Posterior vena cava (tissue), 2 donors: Measurements from ENCODE around the gene TEX261. TPM values are rescaled to one million over a fixed set of nuclear protein-coding genes. Genes with fewer than 3 reads are reported as not detected.

ENCODE experiments used
- DNase-seq: peaks from one replicate; pipeline ENCODE4 v3.0.0-alpha.2; 2020; ENCODE audit warnings: low spot score
- intact Hi-C, 2 donors: fragments of 100-400 bp; cut with DNase I; formaldehyde crosslinking; loops; one replicate each; pipeline versions ENCODE4 v1.14.1 to v1.14.2; 2022 to 2023
- total RNA-seq, 2 donors: library from RNA; stranded (reverse); fragmentation: NEBNext Ultra II Directional; extraction: Animal tissue kit (Norgen Biotek cat#: 25700); gene quantifications; one replicate each; pipeline ENCODE4 v1.2.1, GENCODE V29; 2021
- donor health status: DM: yes; HTN: yes; CAD: no.
- donor health status: DM: yes; HTN: yes; CAD: no.

The TEX261 gene
- total RNA-seq, 2 donors from 2014 or later, result 44.3 to 50.4 TPM

- intact Hi-C loops, result loop anchor here in 1 of 2 donors (2.0 kb wide), 1 partner anchor 42 kb away; no protein-coding TSS in a partner anchor
- DNase-seq, result no peak
These were observed 31.5 kb downstream of the TEX261 start for GRCh38 chr2:70962885-70963878.

GRCh38 chr2:70962211-70962884 is 32.3 kb downstream of the TEX261 start:
- DNase-seq, result no peak
- intact Hi-C loops, result loop anchor here in 1 of 2 donors (2.0 kb wide), 1 partner anchor 42 kb away; no protein-coding TSS in a partner anchor

- DNase-seq, result no peak
- intact Hi-C loops, result no loop called here
These were observed 33.1 kb downstream of the TEX261 start for GRCh38 chr2:70961648-70961994.

DNA sequence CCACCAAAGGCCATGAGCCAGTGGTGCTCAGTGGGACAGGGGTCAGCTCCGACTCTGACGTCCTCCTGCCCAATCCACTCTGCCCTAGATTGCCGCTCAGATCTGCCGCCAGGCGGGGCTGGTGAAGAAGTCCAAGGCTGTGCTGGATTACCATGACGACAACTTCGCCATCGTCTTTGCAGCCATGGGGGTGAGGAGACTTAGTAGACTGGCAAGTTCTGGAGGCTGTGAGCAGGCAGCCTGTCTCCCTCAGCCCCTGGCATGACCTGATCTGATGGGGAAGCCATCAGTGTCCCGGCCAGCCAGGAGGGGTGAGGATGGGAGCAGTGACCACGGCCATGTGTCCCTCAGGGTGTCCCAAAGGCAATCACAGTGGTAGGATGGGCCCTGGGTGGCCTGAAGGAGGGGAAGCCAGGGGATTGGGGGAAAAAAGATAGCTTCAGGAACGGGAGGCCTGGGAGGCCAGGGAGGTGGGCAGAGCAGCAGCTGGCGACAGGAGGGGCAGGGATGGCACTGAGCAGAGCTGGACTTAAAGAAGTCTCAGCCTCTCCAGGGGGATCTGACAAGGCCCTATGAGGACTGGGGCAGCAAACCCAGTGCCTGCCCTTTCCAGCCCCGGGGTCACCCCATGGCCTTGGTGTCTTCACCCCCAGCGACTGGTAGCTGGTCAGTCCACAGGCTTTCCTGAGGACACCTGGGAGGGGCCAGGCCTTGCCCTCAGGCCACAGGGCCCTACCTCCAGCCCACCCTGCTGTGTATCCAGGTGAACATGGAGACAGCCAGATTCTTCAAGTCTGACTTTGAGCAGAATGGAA is 33.6 kb downstream of the TEX261 start:
- DNase-seq, result no peak
- intact Hi-C loops, result no loop called here

- no peak for DNase-seq
- intact Hi-C loops, result no loop called here
These were observed 34.5 kb downstream of the TEX261 start for GRCh38 chr2:70959851-70960832.

DNA sequence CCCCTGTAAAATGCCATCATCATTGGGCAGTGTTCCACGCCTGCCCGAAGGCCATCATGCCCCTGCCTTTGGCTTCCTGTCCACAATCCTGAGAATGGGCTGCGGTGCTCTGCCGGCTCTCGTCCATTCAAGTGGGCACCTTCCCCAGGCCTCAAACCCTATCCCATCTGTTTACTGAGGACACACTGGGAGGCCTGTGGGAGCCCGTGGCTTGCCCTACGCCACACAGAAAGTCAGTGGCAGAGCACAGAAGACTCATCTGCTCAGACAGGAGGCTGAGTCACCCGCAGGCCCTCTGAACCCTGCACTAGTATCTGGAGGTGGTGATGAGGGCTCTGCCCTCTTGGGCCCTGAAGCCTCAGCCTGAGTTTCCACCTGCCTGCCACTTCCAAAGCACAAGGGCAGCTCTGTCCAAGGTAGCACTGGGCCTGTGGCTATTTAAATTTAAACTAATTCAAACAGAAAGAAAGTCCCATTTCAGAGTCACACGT is 35.4 kb downstream of the TEX261 start:
- DNase-seq, result no peak
- intact Hi-C loops, result no loop called here

DNA sequence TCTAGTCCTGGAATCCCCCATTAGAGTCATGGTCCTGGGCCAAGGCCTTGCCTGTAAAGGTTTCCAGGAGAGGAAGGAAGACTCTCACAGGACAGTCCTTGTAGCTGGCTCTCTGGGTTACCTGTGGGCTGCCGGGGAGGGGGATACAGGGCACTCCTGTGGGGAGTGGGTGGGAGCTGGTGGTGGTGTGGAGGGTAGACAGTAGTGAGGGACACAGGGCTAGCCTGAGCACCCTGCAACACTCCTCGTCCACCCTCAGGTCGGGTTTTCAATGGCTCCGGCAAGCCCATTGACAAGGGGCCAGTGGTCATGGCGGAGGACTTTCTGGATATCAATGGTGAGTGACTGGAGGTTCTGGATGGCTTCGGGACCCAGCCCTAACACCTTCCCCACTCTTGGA is 35.9 kb downstream of the TEX261 start:
- intact Hi-C loops, result no loop called here
- DNase-seq, result no peak

- no peak for DNase-seq
These were observed 36.9 kb downstream of the TEX261 start for GRCh38 chr2:70957798-70958197.

GRCh38 chr2:70956141-70956540 is 38.5 kb downstream of the TEX261 start:
- DNase-seq, result no peak
- intact Hi-C loops, result no loop called here

More at GRCh38 chr2:70957798-70958197, 36.9 kb downstream of the TEX261 start:
- intact Hi-C loops, result no loop called here

DNA sequence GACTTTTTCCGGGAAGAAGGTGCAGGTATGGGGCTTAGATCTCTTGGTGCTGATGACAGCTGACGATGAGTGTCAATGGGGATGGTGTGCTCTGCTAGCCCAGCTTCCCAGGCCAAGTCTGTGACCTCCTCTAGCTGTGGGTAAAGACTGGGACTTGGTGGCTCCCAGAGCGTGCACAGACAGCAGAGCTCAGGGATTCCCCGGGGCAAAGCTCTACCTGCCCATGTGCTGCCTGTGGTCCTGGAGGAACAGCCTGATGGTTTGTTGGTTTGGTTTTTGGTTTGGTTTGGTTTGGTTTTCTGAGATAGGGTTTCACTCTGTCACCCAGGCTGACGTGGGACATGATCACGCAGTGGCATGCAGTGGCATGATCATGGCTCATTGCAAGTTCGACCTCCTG is 39.8 kb downstream of the TEX261 start:
- intact Hi-C loops, result no loop called here

GRCh38 chr2:70949086-70949485 is 45.6 kb downstream of the TEX261 start:
- intact Hi-C loops, result no loop called here
- no peak for DNase-seq

More for the DNA sequence above, 39.8 kb downstream of the TEX261 start:
- no peak for DNase-seq

DNA sequence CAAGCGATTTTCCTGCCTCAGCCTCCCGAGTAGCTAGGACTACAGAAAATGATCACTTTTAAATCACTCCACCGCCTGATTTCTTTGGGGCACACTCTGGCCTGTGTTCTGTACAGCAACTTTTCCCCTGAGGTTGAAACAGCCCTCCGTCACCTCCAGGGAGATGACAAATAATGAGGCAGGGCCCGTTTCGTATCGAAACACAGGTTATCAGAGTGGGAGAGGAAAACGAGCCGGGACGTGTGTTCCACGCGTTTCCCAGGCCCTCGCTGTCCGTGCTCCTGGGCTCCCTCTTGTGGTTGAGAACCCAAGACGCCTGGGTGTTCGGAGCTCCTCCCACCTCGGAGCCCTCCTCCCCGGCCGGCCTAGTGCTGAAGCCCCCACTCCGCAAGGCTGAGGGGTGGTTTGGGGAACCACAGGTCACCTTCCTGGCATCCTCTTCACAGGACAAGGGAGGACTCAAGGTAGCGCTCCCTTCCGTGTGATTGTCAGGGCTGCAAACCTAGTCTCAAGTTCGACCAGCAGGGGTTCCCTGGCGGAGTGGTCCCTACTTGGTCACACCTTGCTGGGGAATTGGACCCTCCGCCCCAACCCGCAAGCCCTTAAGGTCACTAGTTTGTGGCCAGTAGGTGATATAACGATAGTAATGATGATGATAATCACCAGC is 46.2 kb downstream of the TEX261 start:
- intact Hi-C loops, result no loop called here
- DNase-seq, result peak; percentile 92

GRCh38 chr2:70947556-70948184 is 47.0 kb downstream of the TEX261 start:
- intact Hi-C loops, result loop anchor here in 1 of 2 donors (2.0 kb wide), 1 partner anchor 77 kb away; no protein-coding TSS in a partner anchor
- no peak for DNase-seq

- no peak for DNase-seq
- intact Hi-C loops, result loop anchor here in 1 of 2 donors (2.0 kb wide), 1 partner anchor 76 kb away; no protein-coding TSS in a partner anchor
These were observed 47.7 kb downstream of the TEX261 start for GRCh38 chr2:70946832-70947442.

DNA sequence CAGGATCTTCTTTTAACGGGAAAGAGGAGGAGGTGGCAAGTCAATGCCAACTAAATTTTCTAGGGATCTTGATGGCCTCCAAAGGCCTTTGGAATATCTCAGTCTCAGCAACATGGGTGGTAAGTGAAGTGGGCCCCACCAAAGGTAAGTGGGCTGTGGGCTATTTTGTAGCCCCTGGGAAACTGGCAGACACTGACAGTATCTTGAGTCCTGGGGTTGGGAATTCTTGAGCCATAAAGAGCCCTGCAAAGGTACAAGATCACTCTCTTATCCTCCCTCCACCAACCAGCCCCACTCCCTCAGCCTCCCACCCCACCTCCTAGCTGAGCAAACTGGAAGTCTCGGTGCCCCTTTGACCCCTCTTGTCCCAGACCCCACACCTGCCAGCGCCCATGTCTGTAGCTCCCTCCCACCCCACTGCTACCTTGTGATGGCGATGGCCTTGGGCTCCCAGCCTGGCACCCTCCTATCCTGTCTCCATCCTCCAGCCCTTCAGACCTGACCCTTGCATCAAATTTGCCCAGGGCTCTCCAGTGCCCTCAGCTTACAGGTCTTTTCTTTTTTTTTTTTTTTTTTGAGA is 50.5 kb downstream of the TEX261 start:
- DNase-seq, result peak; percentile 62
- intact Hi-C loops, result no loop called here

GRCh38 chr2:70943205-70943871 is 51.3 kb downstream of the TEX261 start:
- intact Hi-C loops, result no loop called here
- DNase-seq, result peak; percentile 66
